Ecto neural progenitor cell (in vitro differentiated cells): Measurements from ENCODE around the gene NAA38.
"Not testable (repeated sequence)": the region's sequence is repeated elsewhere in the genome, so short reads cannot be mapped to it uniquely, and the experiment has no call there.

ENCODE experiments used
- DNase-seq: peaks from one replicate; pipeline ENCODE4 v3.0.0-alpha.2; 2018; ENCODE audit warnings: low spot score

The NAA38 gene

GRCh38 chr17:7824021-7824924, 33.1 kb downstream of the NAA38 start:
- DNase-seq = no peak

DNA sequence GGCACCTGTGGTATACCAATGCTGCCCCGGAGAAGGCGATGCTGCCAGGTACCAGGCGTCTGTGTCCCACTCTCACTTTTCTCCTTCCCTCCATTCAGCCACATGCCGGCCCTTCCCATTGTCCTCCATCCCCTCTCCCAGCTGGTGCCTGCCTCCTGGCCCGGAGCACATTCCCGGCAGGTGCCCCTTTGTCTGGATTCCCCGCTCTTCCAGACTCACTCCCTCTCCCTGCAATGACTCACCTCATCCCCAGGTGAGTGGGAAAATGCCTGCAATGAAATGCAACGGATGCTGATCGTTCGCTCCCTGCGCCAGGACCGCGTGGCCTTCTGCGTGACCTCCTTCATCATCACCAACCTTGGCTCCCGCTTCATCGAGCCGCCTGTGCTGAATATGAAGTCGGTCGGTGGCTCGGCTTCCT, 33.8 kb downstream of the NAA38 start:
- no peak for DNase-seq

DNA sequence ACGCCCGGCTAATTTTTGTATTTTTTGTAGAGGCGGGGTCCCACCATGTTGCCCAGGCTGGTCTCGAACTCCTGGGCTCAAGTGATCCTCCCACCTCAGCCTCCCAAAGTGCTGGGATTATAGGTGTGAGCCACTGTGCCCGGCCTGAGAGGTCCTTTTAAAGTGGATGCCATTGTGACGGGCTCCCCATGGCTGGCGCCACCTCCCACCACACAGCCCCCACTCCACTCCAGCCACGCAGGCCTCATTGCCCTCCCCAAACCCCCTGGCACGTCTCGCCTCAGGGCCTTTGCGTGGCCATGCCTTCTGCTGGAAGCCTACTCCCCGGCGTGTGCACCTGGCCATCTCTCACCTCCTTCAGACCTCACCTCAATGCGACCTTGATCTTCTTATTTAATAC, 35.2 kb downstream of the NAA38 start:
- no peak for DNase-seq

DNA sequence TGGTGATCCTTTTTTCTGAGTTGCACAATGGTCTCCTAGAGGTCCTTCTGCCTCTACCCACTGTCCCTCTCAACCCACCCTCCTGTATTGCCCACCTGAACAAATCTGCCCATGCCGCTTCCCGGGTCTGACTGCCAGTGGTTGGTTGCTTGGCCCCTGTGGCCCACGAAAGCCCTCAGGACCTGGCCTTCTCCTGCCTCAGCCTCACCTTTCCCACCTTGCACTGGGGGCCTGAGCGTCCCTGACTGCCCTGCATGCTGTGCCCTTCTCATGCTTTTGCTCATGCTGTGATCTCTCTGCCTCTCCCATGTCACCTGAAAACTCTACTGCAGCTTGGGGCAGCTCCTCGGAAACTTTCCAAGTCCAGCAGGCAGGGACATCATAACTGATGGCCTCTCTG, 37.1 kb downstream of the NAA38 start:
- no peak for DNase-seq

DNA sequence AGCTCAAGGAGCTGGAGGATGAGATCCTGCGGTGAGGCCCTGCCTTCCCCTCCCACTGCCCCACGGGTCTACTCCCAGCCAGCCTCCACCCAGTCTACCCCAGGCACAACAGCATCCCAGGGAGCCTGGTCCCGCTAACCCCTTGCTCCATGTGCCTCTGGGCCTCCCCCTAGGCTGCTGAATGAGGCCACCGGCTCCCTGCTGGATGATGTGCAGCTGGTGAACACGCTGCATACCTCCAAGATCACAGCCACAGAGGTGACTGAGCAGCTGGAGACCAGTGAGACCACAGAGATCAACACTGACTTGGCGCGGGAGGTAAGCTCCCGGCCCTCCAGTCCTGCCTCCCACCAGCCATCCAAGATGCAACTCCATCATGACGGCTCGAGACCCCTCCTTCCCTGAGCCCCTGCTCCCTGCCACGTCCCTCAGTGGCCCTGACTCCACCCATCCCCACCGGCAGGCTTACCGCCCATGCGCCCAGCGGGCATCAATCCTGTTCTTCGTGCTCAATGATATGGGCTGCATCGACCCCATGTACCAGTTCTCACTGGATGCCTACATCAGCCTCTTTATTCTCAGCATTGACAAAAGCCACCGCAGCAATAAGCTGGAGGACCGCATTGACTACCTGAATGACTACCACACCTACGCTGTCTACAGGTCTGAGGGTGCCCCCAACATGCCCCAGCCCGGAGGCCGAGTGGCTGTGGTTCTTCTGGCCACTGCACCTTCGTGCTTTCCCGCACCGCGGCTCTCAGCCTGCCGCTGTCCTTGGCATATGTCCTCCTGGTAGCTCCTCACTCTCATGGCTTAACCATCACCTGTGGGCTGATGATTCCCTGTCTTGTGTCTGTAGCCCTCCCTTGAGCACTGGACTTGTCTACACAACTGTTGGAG, 38.4 kb downstream of the NAA38 start:
- peak; percentile 45 for DNase-seq

- peak; percentile 42 for DNase-seq
Observed at GRCh38 chr17:7818026-7818425, 39.3 kb downstream of the NAA38 start.

- DNase-seq = no peak
Observed at GRCh38 chr17:7817643-7817964, 39.8 kb downstream of the NAA38 start.

GRCh38 chr17:7816926-7817642, 40.3 kb downstream of the NAA38 start:
- no peak for DNase-seq

- DNase-seq = no peak
Observed at GRCh38 chr17:7814969-7815368, 42.4 kb downstream of the NAA38 start.

GRCh38 chr17:7811251-7811650, 46.1 kb downstream of the NAA38 start:
- no peak for DNase-seq

DNA sequence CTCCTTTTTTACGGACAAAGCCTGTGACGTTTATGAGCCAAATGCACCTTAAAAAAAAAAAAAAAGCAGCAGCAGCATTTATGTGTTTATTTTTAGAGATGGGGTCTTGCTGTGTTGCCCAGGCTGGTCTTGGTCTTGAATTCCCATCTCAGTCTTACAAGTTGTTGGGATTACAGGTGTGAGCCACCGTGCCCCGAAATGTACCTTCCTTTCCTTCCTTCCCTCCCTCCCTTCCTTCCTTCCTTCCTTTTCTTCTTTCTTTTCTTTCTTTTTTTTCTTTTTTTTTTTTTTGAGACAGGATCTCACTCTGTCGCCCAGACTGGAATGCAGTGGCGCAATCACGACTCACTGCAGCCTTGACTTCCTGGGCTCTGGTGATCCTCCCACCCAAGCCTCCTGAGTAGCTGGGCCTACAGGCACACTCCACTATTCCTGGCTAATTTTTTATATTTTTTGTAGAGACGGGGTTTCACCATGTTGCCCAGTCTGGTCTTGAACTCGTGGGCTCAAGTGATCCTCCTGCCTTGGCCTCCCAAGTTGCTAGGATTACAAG, 47.5 kb downstream of the NAA38 start:
- DNase-seq = not testable (repeated sequence)

GRCh38 chr17:7809086-7809790, 48.1 kb downstream of the NAA38 start:
- DNase-seq = no peak

DNA sequence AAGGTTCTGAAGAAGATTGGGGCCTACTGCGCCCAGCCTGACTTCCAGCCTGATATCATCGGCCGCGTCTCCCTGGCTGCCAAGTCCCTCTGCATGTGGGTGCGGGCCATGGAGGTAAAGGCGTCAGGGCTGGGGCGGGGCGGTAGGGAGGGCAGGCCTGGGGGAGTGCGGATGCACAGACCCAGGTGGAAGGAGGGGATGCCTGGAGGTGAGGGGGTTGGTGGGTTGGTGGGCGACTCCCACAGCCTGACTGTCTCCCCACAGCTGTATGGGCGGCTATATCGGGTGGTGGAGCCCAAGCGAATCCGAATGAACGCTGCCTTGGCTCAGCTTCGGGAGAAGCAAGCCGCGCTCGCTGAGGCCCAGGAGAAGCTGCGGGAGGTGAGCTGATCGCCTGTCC, 50.2 kb downstream of the NAA38 start:
- DNase-seq = no peak
